Measurements from ENCODE around the gene DENND2A. TPM values are rescaled to one million over a fixed set of nuclear protein-coding genes. Genes with fewer than 3 reads are reported as not detected.

The DENND2A gene
- total RNA-seq, 2 experiments from 2014 or later, result not detected

DNA sequence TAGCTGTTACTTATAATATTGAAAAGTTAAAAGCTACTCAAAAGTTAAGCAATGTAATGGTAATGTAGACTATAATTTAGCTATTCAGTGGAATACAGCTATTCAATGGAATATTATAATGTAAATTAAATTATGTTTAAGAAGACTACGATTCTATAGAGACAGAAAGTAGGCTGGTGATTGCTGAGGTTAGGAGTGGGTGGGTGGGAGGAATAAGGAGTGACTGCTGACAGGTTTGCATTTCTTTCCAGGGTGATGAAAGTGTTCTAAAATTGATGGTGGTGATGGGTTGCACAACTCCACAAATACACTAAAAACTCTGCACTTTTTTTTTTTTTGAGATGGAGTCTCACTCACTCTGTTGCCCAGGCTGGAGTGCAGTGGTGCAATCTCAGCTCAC is 21.4 kb downstream of the DENND2A start:
- no peaks in the 10 kb centered on the region for H3K27me3 Mint-ChIP-seq
- no peaks in the 10 kb centered on the region for H3K36me3 Mint-ChIP-seq (ENCODE audit: low read depth)
- POLR2A ChIA-PET, result no interaction called here
- no peaks in the 10 kb centered on the region for H3K9me3 Mint-ChIP-seq
- no peak for DNase-seq
- no peaks in the 10 kb centered on the region for H3K4me1 Mint-ChIP-seq
- H3K27ac Mint-ChIP-seq, result no peak overlapping the region
- CTCF ChIA-PET, result interaction anchor here (1.3 to 1.5 kb wide), 2 partner anchors 9 to 12 kb away, joined by 4 read pairs; no protein-coding TSS in a partner anchor
- H3K4me3 Mint-ChIP-seq, result no peak overlapping the region

DNA sequence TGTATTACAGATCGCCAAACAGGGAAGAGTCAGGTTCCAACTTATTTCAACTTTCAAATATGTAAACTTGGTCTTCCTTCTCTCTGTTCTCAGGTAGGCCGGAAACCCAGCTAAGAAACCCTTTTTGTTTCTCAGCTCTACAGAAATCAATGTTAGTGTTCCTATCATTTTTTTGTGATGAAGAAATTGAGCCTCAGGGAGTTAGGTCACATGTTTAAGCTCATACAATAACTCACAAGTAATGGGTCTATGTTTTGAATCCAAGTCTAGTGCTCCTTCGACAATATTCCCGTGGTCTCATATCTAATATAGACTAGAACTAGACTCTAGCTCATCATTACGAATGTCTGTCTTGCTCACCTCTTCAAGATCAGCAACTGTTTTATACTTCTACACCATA is 22.3 kb downstream of the DENND2A start:
- H3K4me1 Mint-ChIP-seq, result no peaks in the 10 kb centered on the region
- ChIA-PET CTCF (interaction anchor here (1.3 kb wide), 1 partner anchor 10 kb away, joined by 4 read pairs; no protein-coding TSS in a partner anchor), POLR2A (no interaction called here)
- H3K9me3 Mint-ChIP-seq, result no peaks in the 10 kb centered on the region
- no peak overlapping the region for H3K27ac Mint-ChIP-seq
- H3K36me3 Mint-ChIP-seq (ENCODE audit: low read depth), result no peaks in the 10 kb centered on the region
- no peak overlapping the region for H3K4me3 Mint-ChIP-seq
- H3K27me3 Mint-ChIP-seq, result peaks cover 3% of the 10 kb centered on the region
- no peak for DNase-seq

- no peaks in the 10 kb centered on the region for H3K4me1 Mint-ChIP-seq
- H3K4me3 Mint-ChIP-seq, result no peak overlapping the region
- DNase-seq, result no peak
- H3K27me3 Mint-ChIP-seq, result peaks cover 3% of the 10 kb centered on the region
- no peaks in the 10 kb centered on the region for H3K36me3 Mint-ChIP-seq (ENCODE audit: low read depth)
- no peaks in the 10 kb centered on the region for H3K9me3 Mint-ChIP-seq
- H3K27ac Mint-ChIP-seq, result no peak overlapping the region
- POLR2A ChIA-PET, result no interaction called here
- CTCF ChIA-PET, result interaction anchor here (0.6 kb wide), 1 partner anchor 8 kb away, joined by 3 read pairs; no protein-coding TSS in a partner anchor
These were observed 23.5 kb downstream of the DENND2A start for GRCh38 chr7:140617081-140617480.

- Mint-ChIP-seq H3K9me3 (no peaks in the 10 kb centered on the region), H3K27ac (no peak overlapping the region), H3K36me3 (ENCODE audit: low read depth) (no peaks in the 10 kb centered on the region), H3K4me1 (no peaks in the 10 kb centered on the region), H3K4me3 (no peak overlapping the region), H3K27me3 (peaks cover 3% of the 10 kb centered on the region)
- no peak for DNase-seq
- ChIA-PET CTCF (interaction anchor here (0.6 kb wide), 1 partner anchor 9 kb away, joined by 3 read pairs; no protein-coding TSS in a partner anchor), POLR2A (no interaction called here)
These were observed 24.3 kb downstream of the DENND2A start for GRCh38 chr7:140616328-140616727.

DNA sequence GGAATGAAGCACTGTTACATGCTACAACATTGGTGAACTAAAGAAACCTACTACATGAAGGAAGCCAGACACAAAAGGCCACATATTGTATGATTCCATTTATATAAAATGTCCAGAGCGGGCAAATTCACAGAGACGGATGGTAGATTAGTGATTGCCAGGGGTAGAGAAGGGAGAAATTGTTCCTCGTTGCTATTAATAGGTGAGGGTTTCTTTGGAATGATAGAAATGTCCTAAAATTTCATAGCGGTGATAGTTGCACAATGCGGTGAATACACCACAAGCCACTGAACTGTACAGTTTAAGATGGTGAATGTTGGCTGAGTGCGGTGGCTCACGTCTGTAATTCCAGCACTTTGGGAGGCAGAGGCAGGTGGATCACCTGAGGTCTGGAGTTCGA is 29.0 kb downstream of the DENND2A start:
- DNase-seq, result no peak
- Mint-ChIP-seq H3K36me3 (ENCODE audit: low read depth) (no peaks in the 10 kb centered on the region), H3K27ac (no peak overlapping the region), H3K9me3 (no peaks in the 10 kb centered on the region), H3K27me3 (peaks cover 3% of the 10 kb centered on the region), H3K4me3 (no peak overlapping the region), H3K4me1 (no peaks in the 10 kb centered on the region)
- CTCF ChIA-PET, result no interaction called here
- POLR2A ChIA-PET, result interaction anchor here (0.6 kb wide), 1 partner anchor 13 kb away, joined by 6 read pairs; no protein-coding TSS in a partner anchor

- Mint-ChIP-seq H3K4me1 (no peaks in the 10 kb centered on the region), H3K27me3 (peaks cover 3% of the 10 kb centered on the region), H3K27ac (no peak overlapping the region), H3K9me3 (no peaks in the 10 kb centered on the region), H3K36me3 (ENCODE audit: low read depth) (no peaks in the 10 kb centered on the region), H3K4me3 (no peak overlapping the region)
- POLR2A ChIA-PET, result no interaction called here
- DNase-seq, result no peak
- CTCF ChIA-PET, result interaction anchor here (1.2 kb wide), 1 partner anchor 49 kb away, joined by 4 read pairs; no protein-coding TSS in a partner anchor
These were observed 30.1 kb downstream of the DENND2A start for GRCh38 chr7:140610204-140611165.

GRCh38 chr7:140609646-140610045 is 31.0 kb downstream of the DENND2A start:
- POLR2A ChIA-PET, result no interaction called here
- no peak overlapping the region for H3K4me3 Mint-ChIP-seq
- no peaks in the 10 kb centered on the region for H3K36me3 Mint-ChIP-seq (ENCODE audit: low read depth)
- CTCF ChIA-PET, result interaction anchor here (0.7 to 1.2 kb wide), 2 partner anchors 20 to 49 kb away, joined by 3 to 4 read pairs; no protein-coding TSS in a partner anchor
- DNase-seq, result no peak
- peaks cover 3% of the 10 kb centered on the region for H3K27me3 Mint-ChIP-seq
- no peaks in the 10 kb centered on the region for H3K4me1 Mint-ChIP-seq
- no peak overlapping the region for H3K27ac Mint-ChIP-seq
- H3K9me3 Mint-ChIP-seq, result no peaks in the 10 kb centered on the region

GRCh38 chr7:140607441-140607989 is 33.1 kb downstream of the DENND2A start:
- DNase-seq, result no peak
- no peaks in the 10 kb centered on the region for H3K9me3 Mint-ChIP-seq
- peaks cover 5% of the 10 kb centered on the region for H3K27me3 Mint-ChIP-seq
- ChIA-PET POLR2A (no interaction called here), CTCF (interaction anchor here (0.6 kb wide), 2 partner anchors 19 to 29 kb away, joined by 3 to 4 read pairs; no protein-coding TSS in a partner anchor)
- H3K27ac Mint-ChIP-seq, result no peak overlapping the region
- H3K4me1 Mint-ChIP-seq, result no peaks in the 10 kb centered on the region
- H3K36me3 Mint-ChIP-seq (ENCODE audit: low read depth), result no peaks in the 10 kb centered on the region
- H3K4me3 Mint-ChIP-seq, result no peak overlapping the region

DNA sequence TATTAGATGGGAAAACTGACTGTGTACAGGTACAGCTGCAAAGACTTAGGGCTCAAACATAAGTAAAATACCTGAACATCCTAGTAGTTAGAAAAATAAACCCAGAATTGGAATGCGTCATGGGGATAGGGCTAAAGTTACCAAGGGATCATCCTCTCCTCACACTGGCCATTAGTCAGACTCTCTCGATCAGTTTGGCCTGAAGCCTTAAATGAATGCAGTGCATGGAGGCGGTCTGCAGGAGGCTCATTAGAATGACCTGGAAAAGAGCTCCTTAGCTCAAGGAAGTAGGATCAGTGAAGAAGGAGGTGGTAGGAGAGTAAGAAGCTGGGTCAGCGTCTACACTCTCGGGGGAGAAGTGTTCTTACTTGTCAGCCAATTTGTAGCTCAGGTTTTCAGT is 35.3 kb downstream of the DENND2A start:
- POLR2A ChIA-PET, result no interaction called here
- H3K4me1 Mint-ChIP-seq, result no peaks in the 10 kb centered on the region

DNA sequence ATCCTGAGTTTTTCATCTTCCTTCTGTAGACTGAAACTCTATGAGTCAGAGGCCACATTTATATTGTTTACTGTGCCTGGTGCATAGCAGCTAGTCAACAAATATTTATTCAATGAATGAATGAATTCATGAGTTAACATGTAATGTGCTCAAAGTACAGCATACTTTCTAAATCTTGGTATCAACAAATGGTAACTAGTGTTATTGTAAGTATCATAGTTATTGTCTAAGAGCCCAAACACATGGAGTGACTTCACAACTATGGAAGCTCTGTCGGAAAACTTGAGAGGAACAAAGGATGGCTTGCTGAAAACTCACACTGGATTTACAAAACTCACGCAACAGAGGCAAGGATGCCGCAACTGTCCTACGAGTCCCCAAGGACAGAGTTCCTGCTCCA is 35.9 kb downstream of the DENND2A start:
- no peak for DNase-seq
- no peaks in the 10 kb centered on the region for H3K36me3 Mint-ChIP-seq (ENCODE audit: low read depth)
- CTCF ChIA-PET, result interaction anchor here (0.7 kb wide), 1 partner anchor 19 kb away, joined by 3 read pairs; no protein-coding TSS in a partner anchor
- H3K9me3 Mint-ChIP-seq, result no peaks in the 10 kb centered on the region
- POLR2A ChIA-PET, result no interaction called here
- H3K4me1 Mint-ChIP-seq, result no peaks in the 10 kb centered on the region
- no peak overlapping the region for H3K27ac Mint-ChIP-seq
- peaks cover 15% of the 10 kb centered on the region for H3K27me3 Mint-ChIP-seq
- H3K4me3 Mint-ChIP-seq, result no peak overlapping the region

More for the DNA sequence above, 35.3 kb downstream of the DENND2A start:
- Mint-ChIP-seq H3K9me3 (no peaks in the 10 kb centered on the region), H3K4me3 (no peak overlapping the region), H3K27ac (no peak overlapping the region), H3K36me3 (ENCODE audit: low read depth) (no peaks in the 10 kb centered on the region), H3K27me3 (peaks cover 9% of the 10 kb centered on the region)
- CTCF ChIA-PET, result interaction anchor here (0.6 kb wide), 1 partner anchor 15 kb away, joined by 3 read pairs; no protein-coding TSS in a partner anchor
- DNase-seq, result no peak

DNA sequence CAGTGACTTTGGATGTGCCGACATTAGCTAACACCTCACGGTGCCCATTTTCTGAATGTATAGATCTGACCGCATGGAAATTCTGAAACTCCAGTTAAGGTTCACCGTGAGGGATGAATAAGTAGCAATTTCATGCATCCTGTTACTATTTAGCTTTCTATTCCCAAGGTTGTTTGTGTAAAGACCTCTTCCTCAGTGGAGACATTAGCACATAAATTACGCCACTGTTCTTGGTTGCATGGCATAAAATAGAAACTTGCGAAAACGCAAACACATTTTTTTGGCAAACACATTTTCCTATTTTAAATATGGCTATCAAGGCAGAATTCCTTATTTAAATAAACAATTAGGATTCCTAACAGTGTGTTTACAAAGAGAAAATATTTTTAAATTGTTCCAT is 36.5 kb downstream of the DENND2A start:
- Mint-ChIP-seq H3K27me3 (peaks cover 16% of the 10 kb centered on the region), H3K27ac (no peak overlapping the region), H3K9me3 (no peaks in the 10 kb centered on the region), H3K4me1 (no peaks in the 10 kb centered on the region), H3K36me3 (ENCODE audit: low read depth) (no peaks in the 10 kb centered on the region), H3K4me3 (no peak overlapping the region)
- POLR2A ChIA-PET, result no interaction called here
- CTCF ChIA-PET, result interaction anchor here (0.5 kb wide), 1 partner anchor 31 kb away, joined by 3 read pairs; no protein-coding TSS in a partner anchor
- DNase-seq, result no peak

DNA sequence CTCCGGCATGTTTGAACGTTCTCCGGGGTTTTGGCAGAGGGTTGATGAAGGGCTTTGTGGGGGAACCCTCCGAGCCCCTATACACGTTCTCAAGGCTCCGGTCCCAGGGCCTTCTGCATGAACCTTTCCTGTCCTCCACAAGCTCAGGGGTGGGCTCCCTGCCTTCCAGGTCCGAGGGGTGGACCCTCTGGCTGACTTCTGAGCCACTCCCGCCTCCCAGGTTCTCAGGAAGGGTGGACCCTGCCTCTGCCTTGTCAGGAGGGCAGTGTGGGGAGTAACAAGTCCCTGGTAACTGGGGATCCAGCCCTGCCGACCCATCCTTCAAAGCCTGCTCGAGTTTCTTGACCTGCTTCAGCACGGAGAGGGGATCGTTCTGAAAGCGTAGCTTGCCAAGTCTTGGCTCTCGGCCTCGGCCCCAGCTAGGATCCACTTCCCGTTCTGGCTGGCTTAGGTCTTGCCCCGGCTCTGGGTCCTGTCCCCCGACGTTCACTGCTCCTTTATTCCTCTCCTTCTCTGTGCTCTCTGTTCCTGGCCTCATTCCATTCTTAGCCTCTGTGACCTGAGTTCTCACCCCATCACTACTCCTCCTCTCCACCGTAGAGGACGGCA is 38.9 kb downstream of the DENND2A start:
- H3K9me3 Mint-ChIP-seq, result no peaks in the 10 kb centered on the region
- POLR2A ChIA-PET, result no interaction called here
- H3K27me3 Mint-ChIP-seq, result peaks cover 24% of the 10 kb centered on the region
- CTCF ChIA-PET, result no interaction called here
- no peak overlapping the region for H3K27ac Mint-ChIP-seq
- no peak overlapping the region for H3K4me3 Mint-ChIP-seq
- H3K36me3 Mint-ChIP-seq (ENCODE audit: low read depth), result no peaks in the 10 kb centered on the region
- DNase-seq, result no peak
- no peaks in the 10 kb centered on the region for H3K4me1 Mint-ChIP-seq

GRCh38 chr7:140600341-140600740 is 40.3 kb downstream of the DENND2A start:
- Mint-ChIP-seq H3K36me3 (ENCODE audit: low read depth) (no peaks in the 10 kb centered on the region), H3K27ac (no peak overlapping the region), H3K9me3 (no peaks in the 10 kb centered on the region), H3K4me3 (no peak overlapping the region), H3K27me3 (peaks cover 26% of the 10 kb centered on the region), H3K4me1 (no peaks in the 10 kb centered on the region)
- CTCF ChIA-PET, result no interaction called here
- DNase-seq, result no peak
- POLR2A ChIA-PET, result no interaction called here

Measured in activated CD4-positive, alpha-beta T cell treated with anti-CD3 and anti-CD28 coated beads, Interleukin-2, amount 10 ng/mL, durations not matched to agents 7 days and 5 days (primary cell).